Hepatocyte (in vitro differentiated cells): ENCODE data around the gene ZDHHC7. TPM values are rescaled to one million over a fixed set of nuclear protein-coding genes. Genes with fewer than 3 reads are reported as not detected.

ENCODE experiments used
- DNase-seq: peaks from one replicate; pipeline ENCODE4 v3.0.0-alpha.2; 2016; ENCODE audit warnings: low spot score
- H2AFZ ChIP-seq: fragments of 200-600 bp; sonication (generic); 2 replicates; pipeline ENCODE4 v1.6.0; 2016; ENCODE audit warnings: antibody characterized with exemption, mild to moderate bottlenecking
- H3K27ac ChIP-seq: fragments of 200-600 bp; sonication (generic); 2 replicates; pipeline ENCODE4 v1.5.1; 2016; ENCODE audit warnings: mild to moderate bottlenecking
- H3K27me3 ChIP-seq: fragments of 200-600 bp; sonication (generic); 2 replicates; pipeline ENCODE4 v1.6.1; 2016
- H3K36me3 ChIP-seq: fragments of 200-600 bp; sonication (generic); replicated peaks from 2 replicates; pipeline ENCODE4 v1.5.1; 2016; ENCODE audit warnings: low read depth; ENCODE audit not compliant: insufficient read depth
- H3K4me1 ChIP-seq: fragments of 200-600 bp; sonication (generic); 2 replicates; pipeline ENCODE4 v1.5.1; 2016; ENCODE audit warnings: mild to moderate bottlenecking, moderate library complexity; ENCODE audit not compliant: insufficient read depth
- H3K4me2 ChIP-seq: fragments of 200-600 bp; sonication (generic); 2 replicates; pipeline ENCODE4 v1.6.0; 2016
- H3K4me3 ChIP-seq: fragments of 200-600 bp; sonication (generic); 2 replicates; pipeline ENCODE4 v1.5.1; 2016; ENCODE audit warnings: mild to moderate bottlenecking
- H3K79me2 ChIP-seq: fragments of 200-600 bp; sonication (generic); 2 replicates; pipeline ENCODE4 v1.6.0; 2017; ENCODE audit warnings: mild to moderate bottlenecking
- H3K9me2 ChIP-seq: fragments of 200-600 bp; sonication (generic); replicated peaks from 2 replicates; pipeline ENCODE4 v1.6.0; 2017; ENCODE audit warnings: mild to moderate bottlenecking; ENCODE audit not compliant: insufficient read depth
- H3K9me3 ChIP-seq: fragments of 200-600 bp; sonication (generic); 2 replicates; pipeline ENCODE4 v1.5.1; 2016; ENCODE audit warnings: low read depth, mild to moderate bottlenecking
- H4K20me1 ChIP-seq: fragments of 200-600 bp; sonication (generic); 2 replicates; pipeline ENCODE4 v1.6.0; 2016; ENCODE audit warnings: mild to moderate bottlenecking; ENCODE audit not compliant: insufficient read depth, poor library complexity, severe bottlenecking
- CTCF ChIP-seq: fragments of 200-600 bp; sonication (generic); IDR thresholded peaks from 2 replicates; pipeline ENCODE4 v1.5.1; 2016; ENCODE audit warnings: antibody characterized with exemption, mild to moderate bottlenecking; ENCODE audit not compliant: poor library complexity
- EZH2 ChIP-seq: fragments of 200-600 bp; sonication (generic); IDR thresholded peaks from 2 replicates; pipeline ENCODE4 v1.6.1; 2016; ENCODE audit warnings: antibody characterized with exemption, mild to moderate bottlenecking, borderline replicate concordance
- EZH2phosphoT487 ChIP-seq: fragments of 200-600 bp; sonication (generic); IDR thresholded peaks from one replicate; pipeline ENCODE4 v1.6.1; 2018; ENCODE audit warnings: antibody characterized with exemption, mild to moderate bottlenecking, low read depth, moderate library complexity; ENCODE audit not compliant: unreplicated experiment, severe bottlenecking
- WGBS: methylation state at CpG from one replicate; pipeline ENCODE4 v1.1.6; 2016; ENCODE audit warnings: low lambda C conversion rate; ENCODE audit errors: missing lambda C conversion rate; 5-methylcytosine and 5-hydroxymethylcytosine counted together
- polyA plus RNA-seq: library from polyadenylated mRNA; unstranded; fragments of >200 nt; fragmentation: Nextera tagmentation; extraction: Ambion mirVana; gene quantifications from 2 replicates; pipeline ENCODE4 v1.2.1, GENCODE V29; 2016
- total RNA-seq: library from RNA; depleted of rRNA; stranded (reverse); fragments of >200 nt; gene quantifications from 2 replicates; pipeline ENCODE4 v1.2.3, GENCODE V29; 2014

ZDHHC7 gene
- total and polyA plus RNA-seq, 2 experiments from 2014 or later = 51.4 to 65.2 TPM

GRCh38 chr16:85025781-85026653, 14.7 kb upstream of the ZDHHC7 start:
- no peaks in the 10 kb centered on the region for H3K9me3 ChIP-seq
- peaks cover 25% of the 10 kb centered on the region for H3K4me1 ChIP-seq
- no peak overlapping the region for H3K4me3 ChIP-seq
- H3K36me3 ChIP-seq = no peaks in the 10 kb centered on the region
- no peaks in the 10 kb centered on the region for H3K9me2 ChIP-seq
- H3K79me2 ChIP-seq = peaks cover 16% of the 10 kb centered on the region
- peak overlapping the region; percentile 81 for H3K27ac ChIP-seq
- no peaks in the 10 kb centered on the region for H3K27me3 ChIP-seq
- H2AFZ ChIP-seq = no peak overlapping the region
- WGBS = 88% methylated on average over 8 of the region's 8 CpGs
- no peak for DNase-seq
- H4K20me1 ChIP-seq = no peaks in the 10 kb centered on the region
- peak overlapping the region; percentile 80 for H3K4me2 ChIP-seq
- TF ChIP-seq EZH2phosphoT487 (no peak), CTCF (no peak), EZH2 (no peak)

GRCh38 chr16:85019659-85020245, 8.4 kb upstream of the ZDHHC7 start:
- Histone ChIP-seq H3K9me2 (no peaks in the 10 kb centered on the region), H3K79me2 (no peaks in the 10 kb centered on the region), H3K4me3 (no peak overlapping the region), H3K9me3 (no peaks in the 10 kb centered on the region), H3K36me3 (no peaks in the 10 kb centered on the region), H3K27ac (no peak overlapping the region), H3K4me2 (no peak overlapping the region), H4K20me1 (no peaks in the 10 kb centered on the region), H3K4me1 (peaks cover 9% of the 10 kb centered on the region), H3K27me3 (no peaks in the 10 kb centered on the region), H2AFZ (no peak overlapping the region)
- TF ChIP-seq EZH2 (no peak), CTCF (no peak), EZH2phosphoT487 (no peak)
- DNase-seq = no peak
- WGBS = 92% methylated on average over 9 of the region's 9 CpGs

GRCh38 chr16:85018529-85019236, 7.3 kb upstream of the ZDHHC7 start:
- no peaks in the 10 kb centered on the region for H3K79me2 ChIP-seq
- no peak overlapping the region for H3K4me2 ChIP-seq
- no peaks in the 10 kb centered on the region for H3K36me3 ChIP-seq
- H3K9me2 ChIP-seq = no peaks in the 10 kb centered on the region
- 89% methylated on average over 19 of the region's 19 CpGs for WGBS
- TF ChIP-seq CTCF = no peak
- TF ChIP-seq EZH2phosphoT487 = no peak
- no peak for TF ChIP-seq EZH2
- no peaks in the 10 kb centered on the region for H3K9me3 ChIP-seq
- H2AFZ ChIP-seq = no peak overlapping the region
- no peaks in the 10 kb centered on the region for H4K20me1 ChIP-seq
- no peak overlapping the region for H3K4me3 ChIP-seq
- no peak for DNase-seq
- no peak overlapping the region for H3K27ac ChIP-seq
- H3K4me1 ChIP-seq = peaks cover 14% of the 10 kb centered on the region
- no peaks in the 10 kb centered on the region for H3K27me3 ChIP-seq
